ENCODE results near the gene ZNF668.

DNA sequence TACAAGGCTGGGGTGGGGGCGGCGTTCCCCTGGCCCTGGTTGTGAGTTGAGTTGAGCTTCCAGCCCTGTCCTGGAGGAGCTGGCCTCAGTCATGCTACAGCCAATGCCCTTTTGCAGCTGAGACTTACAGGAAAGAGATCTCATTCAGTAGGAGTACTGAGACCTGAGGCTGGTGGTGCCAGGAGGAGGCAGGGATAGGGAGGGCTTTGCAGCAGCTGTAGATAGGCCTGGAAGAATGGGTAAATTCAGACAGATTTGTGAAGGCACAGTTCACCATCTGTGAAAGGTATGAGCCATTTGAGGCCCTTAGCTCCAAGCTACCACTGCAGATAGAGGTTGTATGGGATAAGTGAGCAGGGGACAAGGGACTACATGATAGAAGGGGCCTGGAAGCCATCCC, 35.0 kb downstream of the ZNF668 start:
- TF ChIP-seq POLR2A (IDR thresholded peaks at IDR 0.05) (no peak), POLR2AphosphoS5 (IDR thresholded peaks at IDR 0.05) (no peak), EP300 (IDR thresholded peaks at IDR 0.05; ENCODE audit: low read depth) (no peak)
- TF ChIP-seq, protein P1, sequence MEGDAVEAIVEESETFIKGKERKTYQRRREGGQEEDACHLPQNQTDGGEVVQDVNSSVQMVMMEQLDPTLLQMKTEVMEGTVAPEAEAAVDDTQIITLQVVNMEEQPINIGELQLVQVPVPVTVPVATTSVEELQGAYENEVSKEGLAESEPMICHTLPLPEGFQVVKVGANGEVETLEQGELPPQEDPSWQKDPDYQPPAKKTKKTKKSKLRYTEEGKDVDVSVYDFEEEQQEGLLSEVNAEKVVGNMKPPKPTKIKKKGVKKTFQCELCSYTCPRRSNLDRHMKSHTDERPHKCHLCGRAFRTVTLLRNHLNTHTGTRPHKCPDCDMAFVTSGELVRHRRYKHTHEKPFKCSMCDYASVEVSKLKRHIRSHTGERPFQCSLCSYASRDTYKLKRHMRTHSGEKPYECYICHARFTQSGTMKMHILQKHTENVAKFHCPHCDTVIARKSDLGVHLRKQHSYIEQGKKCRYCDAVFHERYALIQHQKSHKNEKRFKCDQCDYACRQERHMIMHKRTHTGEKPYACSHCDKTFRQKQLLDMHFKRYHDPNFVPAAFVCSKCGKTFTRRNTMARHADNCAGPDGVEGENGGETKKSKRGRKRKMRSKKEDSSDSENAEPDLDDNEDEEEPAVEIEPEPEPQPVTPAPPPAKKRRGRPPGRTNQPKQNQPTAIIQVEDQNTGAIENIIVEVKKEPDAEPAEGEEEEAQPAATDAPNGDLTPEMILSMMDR (IDR thresholded peaks at IDR 0.05) = no peak
